PC-3 (cell line): ENCODE data around the gene TAS2R39.

Source experiments
- CTCF ChIP-seq: fragments of 300-600 bp; sonication (generic); conservative IDR thresholded peaks from 2 replicates; pipeline ENCODE4 v1.5.1; 2017; ENCODE audit warnings: antibody characterized with exemption, low read depth, mild to moderate bottlenecking, low read length
- EZH2 ChIP-seq: fragments of 300-600 bp; sonication (generic); IDR thresholded peaks from one replicate; pipeline ENCODE4 v1.6.1; 2017; ENCODE audit warnings: antibody characterized with exemption, mild to moderate bottlenecking, low read length; ENCODE audit not compliant: unreplicated experiment

- TF ChIP-seq EZH2 (no peak), CTCF (no peak)
Observed at GRCh38 chr7:143199040-143199439, 15.8 kb downstream of the TAS2R39 start.
